ENCODE results near the gene MEIOB.
"Not testable (repeated sequence)": the region's sequence is repeated elsewhere in the genome, so short reads cannot be mapped to it uniquely, and the experiment has no call there.

The MEIOB gene

DNA sequence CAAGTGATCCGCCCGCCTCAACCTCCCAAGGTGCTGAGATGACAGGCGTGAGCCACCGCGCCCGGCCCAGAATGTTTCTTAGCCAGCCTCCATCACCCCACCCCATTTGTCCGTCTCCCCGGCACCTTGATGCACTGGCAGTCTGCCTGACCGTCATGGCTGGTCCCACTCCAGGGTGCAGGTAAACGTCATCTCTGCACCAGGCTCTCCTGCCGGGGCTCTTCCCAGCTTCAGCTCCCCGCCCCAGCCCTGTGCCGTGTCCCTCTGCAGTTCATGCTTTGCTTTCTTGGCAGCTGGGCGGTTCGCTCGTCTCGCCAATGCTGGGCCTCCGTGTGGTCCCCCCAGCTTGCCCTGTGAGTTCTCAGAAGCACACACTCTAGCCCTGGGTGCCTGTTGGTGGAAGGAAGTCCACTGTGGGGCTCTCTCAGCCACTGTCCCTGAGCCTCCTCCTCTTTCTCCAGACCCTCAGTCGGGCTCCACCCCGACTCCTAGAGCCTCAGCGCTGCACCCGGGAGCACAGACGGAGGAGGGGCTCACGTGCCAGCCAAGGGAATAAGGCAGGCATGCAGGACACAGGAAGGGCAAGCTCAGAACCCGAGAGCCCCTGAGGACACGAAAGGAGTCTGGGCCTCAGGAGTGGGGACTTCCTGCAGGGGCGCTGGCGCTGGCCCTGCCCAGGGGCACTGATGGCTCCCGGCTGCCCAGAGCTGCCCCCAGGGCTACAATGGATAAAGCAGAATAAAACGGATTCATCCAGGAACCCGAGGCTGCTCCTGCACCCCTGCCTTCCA lies 34.3 kb upstream of the MEIOB start:
- no peak for FAIRE-seq

DNA sequence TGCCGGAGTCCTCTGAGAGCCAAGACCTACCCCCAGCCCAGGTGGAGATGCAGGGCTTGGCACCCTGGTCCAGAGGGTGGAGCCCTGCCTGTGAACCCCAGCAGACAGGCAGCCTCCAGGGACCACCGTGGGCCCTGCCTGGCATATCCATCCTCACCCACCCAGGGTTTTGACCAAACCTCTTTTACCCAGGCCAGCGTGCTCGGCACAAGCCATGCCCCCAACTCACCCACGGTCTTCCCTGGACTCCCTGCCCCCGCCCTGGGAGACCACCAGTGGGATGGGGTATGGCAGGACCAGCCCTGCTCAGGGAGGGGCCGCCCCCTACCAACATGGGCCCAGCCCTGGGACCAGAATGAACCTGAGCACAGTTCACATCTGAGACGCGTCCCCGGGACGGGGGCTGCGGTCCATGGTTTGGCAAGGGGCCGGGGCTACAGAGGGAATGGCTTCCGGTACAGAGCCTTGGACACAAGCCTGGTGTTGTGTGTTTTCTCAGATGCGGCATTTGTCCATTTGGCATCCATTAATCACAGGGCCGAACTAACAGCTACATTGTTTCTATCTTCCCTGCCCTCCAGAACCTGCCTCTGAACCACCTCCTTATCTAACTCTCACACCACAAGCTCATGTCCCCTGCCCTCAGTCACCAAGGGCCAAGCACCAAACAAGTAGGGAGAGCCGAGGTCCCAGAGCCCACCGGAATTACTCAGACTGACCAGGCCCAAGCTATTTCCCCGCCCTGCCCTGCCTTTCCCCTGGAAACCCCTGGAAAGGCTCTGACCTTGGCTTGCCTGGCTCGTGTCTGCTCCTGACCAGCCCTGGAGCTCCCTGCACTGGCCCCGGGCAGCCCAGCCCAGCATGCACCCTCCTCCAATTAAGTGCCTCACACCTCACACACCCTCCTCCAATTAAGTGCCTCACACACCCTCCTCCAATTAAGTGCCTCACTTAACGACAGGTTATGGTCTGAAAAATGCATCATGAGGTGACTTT lies 32.2 kb upstream of the MEIOB start:
- FAIRE-seq = no peak

DNA sequence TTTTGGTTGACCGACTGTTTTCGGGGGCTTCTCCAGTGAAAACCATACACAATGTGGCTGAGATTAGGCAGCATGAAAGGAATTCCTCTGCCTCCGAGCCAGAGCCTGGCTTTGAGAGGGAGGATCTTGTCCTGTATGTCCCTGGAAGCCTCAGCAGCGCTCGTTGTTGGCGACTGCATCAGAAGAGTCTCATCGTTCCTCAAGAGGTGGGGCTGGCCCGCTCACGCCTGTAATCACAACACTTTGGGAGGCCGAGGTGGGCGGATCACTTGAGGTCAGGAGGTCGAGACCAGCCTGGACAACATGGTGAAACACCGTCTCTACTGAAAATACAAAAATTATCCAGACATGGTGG lies 31.2 kb upstream of the MEIOB start:
- FAIRE-seq = no peak

DNA sequence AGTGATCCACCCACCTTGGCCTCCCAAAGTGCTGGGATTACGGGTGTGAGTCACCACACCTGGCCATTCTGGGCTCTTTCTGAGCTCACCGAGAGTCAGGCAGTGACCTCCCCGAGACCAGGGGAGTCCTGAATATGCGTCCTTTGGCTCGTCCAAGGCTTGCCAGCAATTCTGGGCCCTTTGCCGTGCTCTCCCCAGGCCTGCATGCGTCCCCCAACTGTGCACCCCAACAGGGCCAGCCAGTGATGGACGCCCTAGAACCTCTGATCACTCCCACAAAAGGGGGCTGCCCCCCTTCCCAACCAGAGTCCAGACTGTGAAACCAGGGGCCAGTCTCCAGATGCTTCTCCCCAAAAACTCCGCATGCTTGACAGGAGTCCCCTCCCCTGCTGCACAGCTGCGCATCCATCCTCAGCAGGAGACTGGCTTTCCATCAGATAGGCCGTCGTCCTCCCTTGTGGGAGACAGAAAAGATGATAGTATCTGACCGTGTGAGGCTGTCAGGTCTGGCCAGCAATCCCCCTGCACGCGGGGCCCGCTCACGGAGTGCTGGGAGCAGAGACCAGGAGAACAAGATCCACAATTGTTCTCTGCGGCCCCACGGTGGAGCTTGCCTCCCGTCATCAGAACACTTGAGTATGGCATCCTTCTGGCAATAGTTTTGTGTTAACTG lies 30.7 kb upstream of the MEIOB start:
- FAIRE-seq = no peak

DNA sequence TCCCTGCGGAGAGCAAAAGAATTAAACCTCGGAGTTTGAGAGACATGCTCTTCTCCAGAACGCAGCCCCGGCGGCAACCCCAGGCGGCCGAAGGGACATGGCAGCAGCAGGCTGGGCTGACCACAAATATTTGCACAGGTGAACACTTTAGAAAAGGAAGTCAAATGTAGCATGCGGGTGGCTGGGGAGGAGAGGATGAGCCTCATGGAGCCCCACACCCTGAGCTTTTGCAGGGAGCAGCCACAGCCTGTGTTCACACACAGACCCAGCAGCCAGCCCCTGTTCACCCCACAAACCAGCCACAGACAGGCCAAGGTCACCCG lies 28.4 kb upstream of the MEIOB start:
- FAIRE-seq = no peak

DNA sequence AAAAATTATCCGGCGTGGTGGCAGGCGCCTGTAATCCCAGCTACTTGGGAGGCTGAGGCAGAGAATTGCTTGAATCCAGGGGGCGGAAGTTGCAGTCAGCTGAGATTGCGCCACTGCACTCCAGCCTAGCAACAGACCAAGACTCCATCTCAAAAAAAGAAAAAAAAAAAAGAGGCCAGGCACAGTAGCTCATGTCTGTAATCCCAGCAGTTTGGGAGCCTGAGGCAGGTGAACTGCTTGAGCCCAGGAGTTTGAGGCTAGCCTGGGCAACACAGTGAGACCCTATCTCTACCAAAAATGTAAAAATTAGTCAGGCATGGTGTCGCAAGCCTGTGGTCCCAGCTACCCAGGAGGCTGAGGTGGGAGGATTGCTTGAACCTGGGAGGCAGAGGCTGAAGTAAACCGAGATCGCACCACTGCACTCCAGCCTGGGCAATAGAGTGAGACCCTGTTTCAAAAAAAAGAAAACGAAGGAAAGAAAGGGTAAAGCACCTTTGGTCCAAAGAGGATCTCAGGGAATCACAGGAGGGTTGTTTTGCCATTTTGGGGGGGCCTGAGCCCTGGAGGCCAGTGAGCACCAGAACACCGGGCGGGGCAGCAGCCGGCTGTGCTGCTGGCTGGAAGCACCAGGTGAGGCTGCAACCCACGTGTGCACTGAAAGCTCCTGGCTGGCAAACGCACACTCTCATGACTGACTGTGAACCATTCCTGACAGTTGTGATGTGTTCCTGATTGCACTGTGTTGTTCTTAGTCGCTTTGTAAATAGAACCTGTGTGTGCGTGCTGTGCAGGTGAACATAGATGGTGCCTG lies 27.9 kb upstream of the MEIOB start:
- FAIRE-seq = no peak

DNA sequence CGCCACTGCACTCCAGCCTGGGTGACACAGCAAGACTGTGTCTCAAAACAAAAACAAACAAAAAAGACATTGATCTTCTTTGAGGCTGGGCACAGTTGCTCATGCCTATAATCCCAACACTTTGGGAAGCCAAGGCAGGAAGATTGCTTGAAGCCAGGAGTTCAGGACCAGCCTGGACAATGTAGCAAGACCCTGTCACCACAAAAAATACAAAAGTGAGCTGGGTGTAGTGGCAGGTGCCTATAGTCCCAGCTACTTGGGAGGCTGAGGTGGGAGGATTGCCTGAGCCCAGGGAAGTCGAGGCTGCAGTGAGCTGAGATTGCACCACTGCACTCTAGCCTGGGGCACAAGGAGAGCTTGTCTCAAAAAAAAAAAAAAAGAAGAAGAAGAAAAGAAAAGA lies 25.7 kb upstream of the MEIOB start:
- not testable (repeated sequence) for FAIRE-seq

DNA sequence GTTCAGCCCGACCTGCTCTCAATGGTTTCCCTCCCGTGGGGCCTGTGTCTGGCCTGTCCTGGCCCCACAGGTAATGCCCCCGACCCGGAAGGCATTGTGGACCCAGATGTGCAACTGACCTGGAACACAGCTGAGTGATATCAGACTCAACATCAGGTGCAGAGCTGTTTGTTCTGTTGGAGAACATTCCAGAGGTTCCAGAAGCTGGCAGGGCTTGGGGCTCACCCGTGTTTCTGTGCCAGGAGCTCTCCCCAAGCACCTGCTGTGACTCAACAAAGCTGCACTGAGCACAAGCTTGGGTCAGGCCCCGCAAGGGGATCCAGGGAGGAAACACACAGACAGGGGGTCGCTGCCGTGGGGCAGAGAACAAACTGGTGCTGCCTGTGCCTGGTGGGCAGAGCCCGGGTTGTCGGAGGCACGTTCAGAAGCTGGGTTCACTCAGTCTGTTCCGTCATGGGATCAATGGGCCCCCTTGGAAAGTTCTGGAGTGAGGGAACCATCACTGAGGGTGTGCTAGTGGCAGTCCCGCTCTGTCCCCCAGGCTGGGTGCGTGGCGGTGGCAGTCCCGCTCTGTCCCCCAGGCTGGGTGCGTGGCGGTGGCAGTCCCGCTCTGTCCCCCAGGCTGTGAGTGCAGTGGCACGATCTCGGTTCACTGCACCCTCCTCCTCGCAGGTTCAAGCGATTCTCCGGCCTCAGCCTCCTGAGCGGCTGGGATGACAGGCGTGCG lies 24.1 kb upstream of the MEIOB start:
- FAIRE-seq = no peak

DNA sequence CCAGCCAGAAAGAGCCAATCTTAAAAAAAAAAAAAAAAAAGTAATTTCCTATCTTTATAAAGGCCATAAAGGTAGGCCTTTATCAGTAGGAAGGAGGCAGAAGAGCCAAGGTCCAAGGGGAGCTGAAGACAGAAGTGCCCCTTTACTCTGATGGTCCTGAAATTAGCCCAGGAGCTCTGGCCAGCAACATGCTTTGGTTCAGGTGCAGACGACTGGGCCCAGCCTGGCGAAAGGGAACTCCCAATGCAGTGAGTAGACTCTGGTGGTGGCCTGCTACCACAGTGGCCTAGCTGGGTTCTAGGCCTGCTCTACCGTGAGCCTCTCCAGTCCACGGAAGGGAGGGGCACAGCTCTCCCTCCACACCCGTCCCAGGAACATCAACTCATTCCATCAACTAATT lies 23.1 kb upstream of the MEIOB start:
- no peak for FAIRE-seq

DNA sequence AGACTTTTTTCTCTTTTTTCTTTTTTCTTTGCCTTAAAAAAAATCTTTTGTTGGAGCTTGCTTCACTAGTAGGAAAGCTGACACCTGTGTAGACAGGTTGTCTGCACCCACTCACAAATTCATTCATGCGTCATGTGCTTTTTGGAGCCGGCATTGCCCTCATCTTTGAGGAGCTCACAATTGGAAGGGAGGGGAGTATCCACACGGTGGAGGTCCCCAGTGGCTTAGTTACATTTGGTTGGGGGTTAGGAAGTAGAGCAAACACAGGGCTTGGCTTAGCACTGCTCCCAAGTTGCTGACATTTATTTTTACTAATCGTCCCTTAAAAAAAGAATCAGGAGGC lies 18.7 kb upstream of the MEIOB start:
- FAIRE-seq = no peak

DNA sequence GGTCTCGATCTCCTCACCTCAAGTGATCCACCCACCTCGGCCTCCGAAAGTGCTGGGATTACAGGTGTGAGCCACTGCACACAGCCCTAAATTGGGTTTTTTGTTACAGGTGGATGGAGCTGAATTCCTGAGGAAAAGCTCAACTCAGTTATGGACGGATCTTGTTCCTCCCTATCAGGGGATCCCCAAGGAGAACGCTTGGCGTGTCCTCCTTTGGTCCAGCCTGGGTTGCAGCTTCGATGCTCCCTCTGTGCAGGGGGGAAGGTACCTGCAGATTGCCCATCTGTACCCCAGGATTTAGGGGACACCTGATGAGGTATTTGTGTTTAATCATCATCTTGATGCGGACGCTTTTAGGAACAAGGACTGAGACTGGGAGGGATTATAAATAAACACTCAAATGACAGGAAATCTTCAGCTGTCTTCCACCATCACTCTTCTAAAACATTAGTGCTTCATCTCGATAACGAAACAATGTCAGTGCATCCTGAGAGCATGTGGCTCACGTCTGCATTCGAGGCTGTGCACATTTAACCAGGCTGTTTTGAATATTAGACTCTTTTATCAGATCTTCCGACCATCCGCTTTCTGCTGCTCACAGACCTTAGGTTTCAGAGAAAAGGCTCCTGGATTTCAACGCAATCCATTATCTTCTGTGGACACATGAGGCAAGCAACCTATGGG lies 18.2 kb upstream of the MEIOB start:
- FAIRE-seq = no peak

DNA sequence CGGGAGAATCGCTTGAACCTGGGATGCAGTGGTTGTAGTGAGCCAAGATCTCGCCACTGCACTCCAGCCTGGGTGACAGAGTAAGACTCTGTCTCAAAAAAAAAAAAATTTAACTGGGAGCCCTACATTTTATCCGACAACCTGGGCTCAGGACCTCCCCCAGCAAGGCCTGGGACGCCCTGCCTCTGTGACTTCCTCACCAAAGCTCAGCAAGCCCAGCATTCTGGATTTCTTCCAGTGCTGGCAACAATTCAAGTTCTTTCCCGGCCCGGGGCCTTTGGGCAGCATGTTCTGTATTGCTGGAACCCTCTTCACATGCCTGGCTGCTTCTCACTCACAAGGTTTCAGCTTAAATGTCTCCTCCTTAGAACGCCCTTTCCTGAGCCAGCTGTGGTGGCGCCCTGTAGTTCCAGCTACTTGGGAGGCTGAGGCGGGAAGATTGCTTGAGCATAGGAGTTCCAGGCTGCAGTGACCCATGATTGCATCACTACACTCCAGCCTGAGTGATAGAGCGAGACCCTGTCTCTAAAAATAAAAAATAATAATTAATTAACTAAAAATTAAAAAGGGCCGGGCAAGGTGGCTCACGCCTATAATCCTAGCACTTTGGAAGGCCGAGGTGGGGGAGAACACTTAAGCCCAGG lies 15.9 kb upstream of the MEIOB start:
- FAIRE-seq = no peak

DNA sequence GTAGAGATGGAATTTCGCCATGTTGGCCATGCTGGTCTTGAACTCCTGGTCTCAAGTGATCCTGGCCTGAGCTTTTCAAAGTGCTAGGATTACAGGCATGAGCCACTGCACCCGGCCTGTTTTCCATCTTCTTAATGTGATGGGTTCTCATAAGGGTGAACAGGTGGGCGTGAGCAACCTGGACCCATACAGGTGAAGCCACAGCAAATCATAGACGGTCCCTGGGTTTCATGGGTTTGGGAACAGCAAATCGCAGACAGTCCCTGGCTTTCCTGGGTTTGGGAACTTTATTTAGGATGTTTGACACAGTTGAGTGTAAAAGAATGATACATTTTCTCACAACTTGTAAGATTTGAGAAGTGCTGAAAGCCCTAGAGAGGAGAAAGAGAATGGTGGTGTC lies 12.9 kb upstream of the MEIOB start:
- FAIRE-seq = no peak

DNA sequence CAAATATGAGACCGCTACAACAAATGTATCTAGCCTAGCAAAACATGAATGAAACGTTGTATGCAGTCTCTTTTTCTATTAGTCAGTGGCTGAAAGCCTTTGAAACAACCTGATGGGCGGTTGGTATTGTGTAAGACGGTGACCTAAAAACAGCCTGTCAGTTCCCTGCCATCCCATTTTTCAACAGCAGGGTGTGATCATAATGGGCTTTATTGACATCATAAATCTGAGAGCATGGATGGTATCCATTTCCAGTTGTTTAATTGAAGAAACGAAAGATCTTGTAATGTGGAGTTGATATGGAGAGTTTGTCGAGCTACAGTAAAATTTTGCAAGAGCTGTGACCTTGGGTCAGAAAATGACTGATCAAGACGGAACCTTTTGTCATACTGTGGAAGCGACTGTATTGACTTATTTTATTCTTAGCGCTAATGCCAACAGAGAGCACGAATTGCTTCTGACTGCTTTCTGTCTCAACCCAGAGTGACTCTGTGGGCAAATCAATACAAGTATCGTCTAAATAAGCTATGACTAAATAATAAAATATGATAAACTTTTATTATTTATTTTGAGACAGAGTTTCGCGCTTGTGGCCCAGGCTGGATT lies 12.3 kb upstream of the MEIOB start:
- no peak for FAIRE-seq

DNA sequence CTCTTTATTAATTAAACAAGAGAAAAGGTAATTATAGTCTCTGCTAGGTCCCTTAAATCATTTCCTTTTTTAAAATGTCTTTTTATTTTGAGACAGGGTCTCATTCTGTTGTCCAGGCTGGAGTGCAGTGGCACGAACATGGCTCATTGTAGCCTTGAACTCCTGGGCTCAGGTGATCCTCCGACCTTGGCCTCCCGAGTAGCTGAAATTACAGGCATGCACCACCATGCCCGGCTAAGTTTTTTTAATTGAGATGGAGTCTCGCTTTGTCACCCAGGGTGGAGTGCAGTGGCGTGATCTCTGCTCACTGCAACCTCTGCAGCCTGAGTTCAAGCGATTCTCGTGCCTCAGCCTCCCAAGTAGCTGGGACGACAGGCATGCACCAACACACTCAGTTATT lies 9.2 kb upstream of the MEIOB start:
- not testable (repeated sequence) for FAIRE-seq

DNA sequence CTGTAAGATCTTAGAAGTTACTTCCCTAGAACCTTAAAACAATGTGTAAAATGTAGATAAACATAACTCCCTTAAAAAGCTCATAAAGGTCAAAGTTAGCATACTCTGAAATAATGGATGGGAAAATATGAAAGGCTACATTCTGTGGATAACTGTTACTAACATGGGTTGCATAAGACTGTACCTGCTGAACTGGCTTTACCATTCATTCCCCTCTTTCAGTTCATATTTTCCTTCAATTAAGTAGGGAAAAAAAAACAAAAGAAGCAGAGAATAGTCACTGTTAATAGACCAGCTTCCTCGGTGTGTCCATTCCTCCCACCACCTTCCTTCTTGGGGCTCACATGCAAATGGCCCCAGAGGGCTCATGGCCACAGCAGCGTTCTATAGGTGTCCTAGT lies 7.5 kb upstream of the MEIOB start:
- no peak for FAIRE-seq

DNA sequence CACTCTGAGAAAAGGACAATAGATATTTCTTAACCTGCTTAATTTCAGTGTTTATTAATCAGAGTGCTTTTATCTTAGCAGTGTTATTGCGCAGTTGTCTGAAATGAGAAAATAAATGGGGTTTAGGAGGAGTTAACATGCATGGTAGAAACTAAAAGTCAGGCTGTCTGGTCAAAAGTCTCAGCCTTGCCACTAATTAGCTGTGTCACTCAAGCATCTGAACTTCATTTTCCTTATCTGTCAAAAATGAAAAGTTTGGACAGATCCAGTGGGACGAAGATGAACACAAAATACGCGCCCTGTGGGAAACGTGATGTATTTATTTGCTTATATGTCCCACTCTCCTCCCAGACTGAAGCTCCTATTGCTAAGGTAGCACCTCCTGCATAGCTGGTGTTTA lies 6.3 kb upstream of the MEIOB start:
- no peak for FAIRE-seq

DNA sequence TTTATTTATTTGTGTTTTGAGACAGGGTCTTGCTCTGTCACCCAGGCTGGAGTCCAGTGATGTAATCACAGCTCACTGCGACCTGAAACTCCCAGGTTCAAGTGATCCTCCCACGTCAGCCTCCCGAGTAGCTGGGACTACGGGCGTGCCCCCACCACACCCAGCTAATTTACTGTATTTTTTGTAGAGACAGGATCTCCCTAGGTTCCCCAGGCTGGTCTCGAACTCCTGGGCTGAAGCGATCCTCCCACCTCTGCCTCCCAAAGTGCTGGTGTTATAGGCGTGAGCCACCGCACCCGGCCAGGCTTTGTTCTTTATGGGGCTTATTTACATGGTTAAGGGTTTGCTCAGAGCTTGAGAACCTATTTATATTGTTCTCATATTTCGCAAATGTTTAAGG lies 5.8 kb upstream of the MEIOB start:
- FAIRE-seq = no peak

DNA sequence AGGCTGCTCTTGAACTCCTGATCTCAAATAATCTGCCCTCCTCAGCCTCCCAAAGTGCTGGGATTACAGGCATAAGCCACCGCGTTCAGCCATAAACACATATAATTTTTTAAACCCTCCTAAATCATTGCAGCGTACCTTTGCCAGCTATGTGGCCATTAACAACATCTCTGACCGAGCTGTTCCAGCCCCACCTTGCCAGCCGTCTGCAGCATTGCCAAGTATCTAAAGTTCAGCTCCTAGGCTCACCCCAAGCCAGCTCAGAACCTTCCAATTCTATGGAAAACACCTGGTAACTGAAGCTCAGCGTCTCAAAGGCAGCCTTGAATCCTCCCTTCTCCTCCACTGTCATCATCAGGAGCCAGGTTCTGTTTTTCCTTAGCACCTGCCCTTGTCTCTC lies 5.1 kb upstream of the MEIOB start:
- no peak for FAIRE-seq

DNA sequence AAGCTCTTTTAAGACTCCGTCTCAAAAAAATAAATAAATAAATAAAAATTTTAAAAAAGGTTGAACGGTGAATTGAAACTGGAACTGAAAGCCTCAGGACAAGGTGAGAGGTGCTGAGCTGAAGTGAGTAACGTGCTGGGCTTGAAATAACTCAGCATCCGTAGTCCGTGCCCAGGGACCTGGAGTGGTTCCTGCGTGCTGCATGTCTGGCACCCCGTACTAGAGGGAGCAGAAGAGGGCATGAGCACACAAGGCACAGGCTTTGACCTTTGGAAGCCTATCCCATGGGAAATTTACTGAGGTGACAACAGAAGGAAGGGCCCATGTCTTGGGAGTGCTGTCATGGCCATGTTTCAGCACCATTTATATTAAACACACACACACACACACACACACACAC lies 4.5 kb upstream of the MEIOB start:
- FAIRE-seq = no peak

DNA sequence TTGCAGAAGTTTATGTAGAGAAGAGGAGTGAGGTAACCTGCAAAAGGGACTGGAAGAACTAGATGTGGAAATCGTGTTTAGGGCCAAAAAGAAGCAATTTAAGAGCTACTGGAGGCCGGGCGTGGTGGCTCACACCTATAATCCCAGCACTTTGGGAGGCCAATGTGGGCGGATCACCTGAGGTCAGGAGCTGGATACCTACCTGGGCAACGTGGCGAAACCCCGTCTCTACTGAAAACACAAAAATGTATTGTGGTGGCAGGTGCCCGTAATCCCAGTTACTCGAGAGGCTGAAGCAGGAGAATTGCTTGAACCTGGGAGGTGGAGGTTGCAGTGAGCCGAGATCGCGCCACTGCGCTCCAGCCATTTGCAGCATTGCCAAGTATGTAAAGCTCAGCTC lies 4.1 kb upstream of the MEIOB start:
- FAIRE-seq = not testable (repeated sequence)

Measured in A204.1 (cell line).